OCI-LY1 (cell line): ENCODE data around the gene RAD51D.

ENCODE experiments used
- H2AFZ ChIP-seq: fragments of 200-600 bp; sonication (generic), shearing (Covaris generic); 2 replicates; pipeline ENCODE4 v1.6.0; 2014; ENCODE audit warnings: antibody characterized with exemption, mild to moderate bottlenecking, low read length
- H3F3A ChIP-seq: fragments of 200-600 bp; sonication (generic), shearing (Covaris generic); 2 replicates; pipeline ENCODE4 v1.6.0; 2014; ENCODE audit warnings: mild to moderate bottlenecking, antibody characterized with exemption, low read length, moderate library complexity; ENCODE audit not compliant: insufficient read depth
- H3K27ac ChIP-seq: fragments of 200-600 bp; sonication (generic); 2 replicates; pipeline ENCODE4 v1.5.1; 2014; ENCODE audit warnings: low read length, mixed run types, mild to moderate bottlenecking, low read depth; ENCODE audit not compliant: poor library complexity, severe bottlenecking
- H3K27me3 ChIP-seq: fragments of 200-600 bp; sonication (generic); 2 replicates; pipeline ENCODE4 v1.6.0; 2014; ENCODE audit warnings: antibody characterized with exemption, mild to moderate bottlenecking, low read length, moderate library complexity; ENCODE audit not compliant: insufficient read depth
- H3K36me3 ChIP-seq: fragments of 200-600 bp; sonication (generic); 2 replicates; pipeline ENCODE4 v1.6.1; 2014; ENCODE audit warnings: mild to moderate bottlenecking, antibody characterized with exemption, low read length, moderate library complexity, mixed read lengths; ENCODE audit not compliant: insufficient read depth
- H3K4me1 ChIP-seq: fragments of 200-600 bp; sonication (generic); 2 replicates; pipeline ENCODE4 v1.5.1; 2014; ENCODE audit warnings: mild to moderate bottlenecking, low read length, moderate library complexity; ENCODE audit not compliant: insufficient read depth, severe bottlenecking
- H3K4me2 ChIP-seq: fragments of 200-600 bp; sonication (generic), shearing (Covaris generic); 2 replicates; pipeline ENCODE4 v1.6.1; 2014; ENCODE audit warnings: low read length
- H3K4me3 ChIP-seq: fragments of 200-600 bp; sonication (generic); 2 replicates; pipeline ENCODE4 v1.5.1; 2014; ENCODE audit warnings: low read length, low read depth, mild to moderate bottlenecking, mixed read lengths; ENCODE audit not compliant: poor library complexity, severe bottlenecking
- H3K79me2 ChIP-seq: fragments of 200-600 bp; shearing (Covaris generic); 2 replicates; pipeline ENCODE4 v1.6.1; 2016; ENCODE audit warnings: mixed run types, low read length, mixed read lengths; ENCODE audit not compliant: insufficient read depth
- H3K9ac ChIP-seq: fragments of 200-600 bp; sonication (generic), shearing (Covaris generic); 2 replicates; pipeline ENCODE4 v1.6.1; 2014; ENCODE audit warnings: mild to moderate bottlenecking, low read length, mixed read lengths
- H3K9me2 ChIP-seq: fragments of 200-600 bp; sonication (generic), shearing (Covaris generic); 2 replicates; pipeline ENCODE4 v1.6.1; 2014; ENCODE audit warnings: low read depth, mild to moderate bottlenecking, low read length, mixed read lengths
- H3K9me3 ChIP-seq: fragments of 200-600 bp; shearing (Covaris generic); 2 replicates; pipeline ENCODE4 v1.6.1; 2014; ENCODE audit warnings: low read length, mixed read lengths
- H4K20me1 ChIP-seq: fragments of 200-600 bp; sonication (generic), shearing (Covaris generic); 2 replicates; pipeline ENCODE4 v1.6.0; 2016; ENCODE audit warnings: mild to moderate bottlenecking, low read length; ENCODE audit not compliant: insufficient read depth
- EZH2 ChIP-seq: fragments of 200-600 bp; sonication (generic), shearing (Covaris generic); IDR thresholded peaks from 2 replicates; pipeline ENCODE4 v1.8.0; 2017; ENCODE audit warnings: borderline replicate concordance, mixed run types, mild to moderate bottlenecking, antibody characterized with exemption, low read length, moderate library complexity, mixed read lengths
- TF ChIP-seq, protein P1 (sequence below): fragments of 200-600 bp; sonication (generic), shearing (Covaris generic); IDR thresholded peaks from 2 replicates; pipeline ENCODE4 v1.5.1; 2017; ENCODE audit warnings: mild to moderate bottlenecking, antibody characterized with exemption, low read length, moderate library complexity, mixed read lengths

RAD51D gene

GRCh38 chr17:35087731-35088355, 31.8 kb downstream of the RAD51D start:
- no peaks in the 10 kb centered on the region for H3K27me3 ChIP-seq
- no peaks in the 10 kb centered on the region for H4K20me1 ChIP-seq
- no peaks in the 10 kb centered on the region for H3K9me3 ChIP-seq
- no peaks in the 10 kb centered on the region for H3K79me2 ChIP-seq
- no peaks in the 10 kb centered on the region for H3K9me2 ChIP-seq
- peak overlapping the region; percentile 90; the same call in 1 of the 2 replicates for H3K9ac ChIP-seq
- H2AFZ ChIP-seq, result no peak overlapping the region
- H3K36me3 ChIP-seq, result no peaks in the 10 kb centered on the region
- TF ChIP-seq EZH2, result no peak
- TF ChIP-seq, protein P1, sequence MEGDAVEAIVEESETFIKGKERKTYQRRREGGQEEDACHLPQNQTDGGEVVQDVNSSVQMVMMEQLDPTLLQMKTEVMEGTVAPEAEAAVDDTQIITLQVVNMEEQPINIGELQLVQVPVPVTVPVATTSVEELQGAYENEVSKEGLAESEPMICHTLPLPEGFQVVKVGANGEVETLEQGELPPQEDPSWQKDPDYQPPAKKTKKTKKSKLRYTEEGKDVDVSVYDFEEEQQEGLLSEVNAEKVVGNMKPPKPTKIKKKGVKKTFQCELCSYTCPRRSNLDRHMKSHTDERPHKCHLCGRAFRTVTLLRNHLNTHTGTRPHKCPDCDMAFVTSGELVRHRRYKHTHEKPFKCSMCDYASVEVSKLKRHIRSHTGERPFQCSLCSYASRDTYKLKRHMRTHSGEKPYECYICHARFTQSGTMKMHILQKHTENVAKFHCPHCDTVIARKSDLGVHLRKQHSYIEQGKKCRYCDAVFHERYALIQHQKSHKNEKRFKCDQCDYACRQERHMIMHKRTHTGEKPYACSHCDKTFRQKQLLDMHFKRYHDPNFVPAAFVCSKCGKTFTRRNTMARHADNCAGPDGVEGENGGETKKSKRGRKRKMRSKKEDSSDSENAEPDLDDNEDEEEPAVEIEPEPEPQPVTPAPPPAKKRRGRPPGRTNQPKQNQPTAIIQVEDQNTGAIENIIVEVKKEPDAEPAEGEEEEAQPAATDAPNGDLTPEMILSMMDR, result no peak
- H3K4me1 ChIP-seq, result peaks cover 20% of the 10 kb centered on the region
- no peaks in the 10 kb centered on the region for H3F3A ChIP-seq
- H3K4me2 ChIP-seq, result peak overlapping the region; percentile 88
- no peak overlapping the region for H3K27ac ChIP-seq
- H3K4me3 ChIP-seq, result peak overlapping the region; percentile 91

GRCh38 chr17:35086931-35087573, 32.6 kb downstream of the RAD51D start:
- H3K27me3 ChIP-seq, result no peaks in the 10 kb centered on the region
- peaks cover 25% of the 10 kb centered on the region for H3K4me1 ChIP-seq
- H3K79me2 ChIP-seq, result no peaks in the 10 kb centered on the region
- H3F3A ChIP-seq, result no peaks in the 10 kb centered on the region
- no peak overlapping the region for H3K27ac ChIP-seq
- no peak overlapping the region for H2AFZ ChIP-seq
- TF ChIP-seq, protein P1, result no peak
- no peak for TF ChIP-seq EZH2
- H3K4me3 ChIP-seq, result no peak overlapping the region
- no peaks in the 10 kb centered on the region for H3K9me3 ChIP-seq
- H3K36me3 ChIP-seq, result no peaks in the 10 kb centered on the region
- no peak overlapping the region for H3K9ac ChIP-seq
- no peaks in the 10 kb centered on the region for H4K20me1 ChIP-seq
- H3K9me2 ChIP-seq, result no peaks in the 10 kb centered on the region
- H3K4me2 ChIP-seq, result no peak overlapping the region

GRCh38 chr17:35086164-35086563, 33.5 kb downstream of the RAD51D start:
- no peaks in the 10 kb centered on the region for H3F3A ChIP-seq
- no peaks in the 10 kb centered on the region for H4K20me1 ChIP-seq
- no peak overlapping the region for H3K27ac ChIP-seq
- H3K9me2 ChIP-seq, result no peaks in the 10 kb centered on the region
- H3K4me1 ChIP-seq, result peaks cover 25% of the 10 kb centered on the region
- no peaks in the 10 kb centered on the region for H3K9me3 ChIP-seq
- H3K9ac ChIP-seq, result no peak overlapping the region
- H2AFZ ChIP-seq, result no peak overlapping the region
- no peaks in the 10 kb centered on the region for H3K79me2 ChIP-seq
- no peak overlapping the region for H3K4me2 ChIP-seq
- H3K4me3 ChIP-seq, result no peak overlapping the region
- H3K36me3 ChIP-seq, result no peaks in the 10 kb centered on the region
- no peaks in the 10 kb centered on the region for H3K27me3 ChIP-seq
- no peak for TF ChIP-seq EZH2
- TF ChIP-seq, protein P1, result no peak
